GOT3 (cell line): ENCODE results near the gene FMNL2.

Experiments
- DNase-seq: peaks from one replicate; lab custom pipeline; 2025; ENCODE audit warnings: mixed read lengths; lab: John Stamatoyannopoulos, UW

FMNL2 gene

GRCh38 chr2:152529420-152530115, 194.6 kb downstream of the FMNL2 start:
- no peak for DNase-seq

GRCh38 chr2:152532241-152532640, 197.3 kb downstream of the FMNL2 start:
- DNase-seq = no peak

GRCh38 chr2:152534460-152535135, 199.6 kb downstream of the FMNL2 start:
- DNase-seq = no peak

GRCh38 chr2:152537081-152537651, 202.2 kb downstream of the FMNL2 start:
- no peak for DNase-seq

GRCh38 chr2:152539424-152539823, 204.4 kb downstream of the FMNL2 start:
- DNase-seq = no peak

- no peak for DNase-seq
Measured at GRCh38 chr2:152541712-152542111, 206.7 kb downstream of the FMNL2 start.

GRCh38 chr2:152542337-152542994, 207.5 kb downstream of the FMNL2 start:
- no peak for DNase-seq

- DNase-seq = no peak
Measured at GRCh38 chr2:152542995-152543481, 208.1 kb downstream of the FMNL2 start.

- no peak for DNase-seq
Measured at GRCh38 chr2:152543717-152544116, 208.7 kb downstream of the FMNL2 start.

- DNase-seq = no peak
Measured at GRCh38 chr2:152544638-152545037, 209.7 kb downstream of the FMNL2 start.

GRCh38 chr2:152546230-152546837, 211.4 kb downstream of the FMNL2 start:
- no peak for DNase-seq

GRCh38 chr2:152548111-152548875, 213.3 kb downstream of the FMNL2 start:
- no peak for DNase-seq

GRCh38 chr2:152548996-152549395, 214.0 kb downstream of the FMNL2 start:
- DNase-seq = no peak

- DNase-seq = no peak
Measured at GRCh38 chr2:152549423-152549822, 214.4 kb downstream of the FMNL2 start.

GRCh38 chr2:152550386-152550785, 215.4 kb downstream of the FMNL2 start:
- no peak for DNase-seq

- no peak for DNase-seq
Measured at GRCh38 chr2:152552888-152553287, 217.9 kb downstream of the FMNL2 start.

- DNase-seq = no peak
Measured at GRCh38 chr2:152553518-152553917, 218.5 kb downstream of the FMNL2 start.

- no peak for DNase-seq
Measured at GRCh38 chr2:152555048-152555447, 220.1 kb downstream of the FMNL2 start.

GRCh38 chr2:152556506-152556905, 221.5 kb downstream of the FMNL2 start:
- no peak for DNase-seq

- DNase-seq = no peak
Measured at GRCh38 chr2:152557273-152557888, 222.4 kb downstream of the FMNL2 start.
